ENCODE measurements around the gene UBAC2.

UBAC2 gene

DNA sequence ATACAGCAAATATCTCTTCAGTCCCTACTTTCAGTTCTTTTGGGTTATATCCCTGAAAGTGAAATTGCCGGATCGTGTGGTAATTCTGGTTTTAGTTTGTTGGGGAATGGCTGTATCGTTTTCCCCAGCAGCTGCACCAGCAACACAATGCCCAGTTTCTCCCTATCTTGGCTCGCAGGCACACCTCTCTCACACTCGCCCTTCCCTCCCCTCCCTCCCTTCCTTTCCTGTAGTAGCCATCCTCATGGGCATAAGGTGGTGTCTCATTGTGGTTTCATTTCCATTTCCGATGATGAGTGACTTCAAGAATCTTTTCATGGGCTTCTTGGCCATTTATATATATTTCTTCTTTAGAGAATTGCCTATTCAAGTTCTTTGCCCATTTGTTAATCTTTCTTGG, 66.2 kb downstream of the UBAC2 start:
- no peak for DNase-seq
- intact Hi-C loops (cut with DNase I), result loop anchor here (1.0 to 5.0 kb wide), 2 partner anchors 65 to 91 kb away; partner anchors contain the start of gene UBAC2

DNA sequence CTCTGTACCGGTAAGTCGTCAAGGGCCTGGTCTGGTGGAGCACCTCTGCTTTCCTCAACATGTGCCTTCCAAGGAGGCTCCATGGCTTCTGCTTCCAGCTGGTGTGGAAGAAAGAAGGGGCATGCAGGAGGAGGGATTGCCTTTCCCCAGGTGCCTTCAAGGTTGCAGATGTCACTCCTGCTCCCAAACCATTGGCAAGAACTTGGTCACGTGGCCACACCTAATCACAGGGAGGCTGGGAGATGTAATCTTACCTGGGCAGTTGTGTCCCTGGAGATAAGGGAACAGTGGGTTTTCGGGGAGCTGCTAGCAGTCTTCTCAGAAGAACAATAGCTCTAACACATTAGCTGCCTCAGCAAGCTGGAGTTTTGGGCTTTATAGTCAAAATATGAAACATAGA, 67.3 kb downstream of the UBAC2 start:
- no peak for DNase-seq
- intact Hi-C loops (cut with DNase I), result loop anchor here (5.0 kb wide), 1 partner anchor 66 kb away; the partner anchor contains the start of gene UBAC2

DNA sequence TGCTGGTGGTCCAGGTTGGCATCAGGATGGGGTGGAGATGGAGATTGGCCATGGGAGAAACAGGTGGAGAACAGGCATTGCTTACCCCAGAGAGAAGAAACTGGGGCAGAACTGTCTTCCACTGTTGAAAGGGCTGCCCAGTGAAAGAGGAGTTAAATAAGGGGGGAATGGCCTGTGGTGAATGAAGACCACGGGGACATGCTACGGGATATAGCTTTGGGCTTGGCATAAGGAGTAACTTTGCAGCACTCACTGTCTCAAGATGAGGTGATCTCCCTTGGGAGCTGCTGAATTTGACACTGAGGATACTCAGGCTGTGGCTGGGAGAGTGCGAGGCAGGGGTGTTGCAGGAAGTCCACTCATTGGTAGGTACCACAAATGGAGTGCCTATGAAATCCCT, 68.2 kb downstream of the UBAC2 start:
- no peak for DNase-seq
- intact Hi-C loops (cut with DNase I), result loop anchor here (5.0 kb wide), 1 partner anchor 67 kb away; the partner anchor contains the start of gene UBAC2

DNA sequence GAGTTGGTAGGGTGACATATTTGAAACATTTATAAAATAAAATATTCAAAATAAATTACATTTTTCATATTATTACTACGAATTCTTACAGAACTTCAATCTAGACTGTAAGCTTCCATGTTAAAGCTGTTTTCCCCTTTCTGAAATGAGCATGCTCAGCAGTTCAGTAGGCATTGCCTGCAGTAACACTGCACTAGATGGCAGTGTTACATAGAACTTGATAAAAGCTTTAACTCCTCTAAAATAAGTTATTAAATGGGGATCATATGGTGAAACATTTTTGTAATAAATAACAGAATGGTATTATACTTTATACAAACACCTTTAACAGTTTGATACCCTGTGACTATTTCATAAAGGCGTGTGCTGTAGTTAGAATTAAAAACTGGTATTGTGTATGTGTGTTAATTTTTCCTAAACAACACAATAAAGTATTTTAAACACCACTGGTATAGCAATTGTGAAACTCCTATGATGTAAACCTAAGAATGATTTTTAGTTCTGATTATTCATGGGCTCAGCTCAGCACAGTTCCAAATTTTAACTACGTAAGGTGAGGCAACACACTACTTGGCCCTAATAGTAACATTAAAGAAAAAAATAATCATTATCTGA, 69.1 kb downstream of the UBAC2 start:
- DNase-seq, result no peak
- intact Hi-C loops (cut with DNase I), result loop anchor here (1.0 to 5.0 kb wide), 2 partner anchors 67 to 168 kb away; partner anchors contain the start of gene UBAC2

DNA sequence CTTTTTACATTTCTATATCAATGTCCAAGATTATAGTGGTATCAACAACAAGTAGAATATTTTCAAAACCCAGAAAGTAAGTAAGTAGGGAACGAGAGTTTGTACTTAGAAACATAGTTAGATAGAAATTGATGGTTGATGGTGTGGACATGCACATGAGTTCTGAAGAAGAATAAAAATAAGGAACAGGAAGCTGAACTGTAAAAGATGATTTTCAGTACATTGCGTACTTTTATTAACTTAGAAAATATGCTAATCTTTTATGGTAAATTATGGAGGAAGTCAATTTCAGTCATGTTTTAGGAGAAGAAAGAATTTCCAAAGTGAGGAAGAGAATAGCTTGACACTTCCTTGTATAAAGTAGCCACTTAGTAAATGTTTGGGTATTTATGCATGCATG, 69.9 kb downstream of the UBAC2 start:
- intact Hi-C loops (cut with DNase I), result loop anchor here (1.0 kb wide), 1 partner anchor 167 kb away; no protein-coding TSS in a partner anchor
- DNase-seq, result no peak

DNA sequence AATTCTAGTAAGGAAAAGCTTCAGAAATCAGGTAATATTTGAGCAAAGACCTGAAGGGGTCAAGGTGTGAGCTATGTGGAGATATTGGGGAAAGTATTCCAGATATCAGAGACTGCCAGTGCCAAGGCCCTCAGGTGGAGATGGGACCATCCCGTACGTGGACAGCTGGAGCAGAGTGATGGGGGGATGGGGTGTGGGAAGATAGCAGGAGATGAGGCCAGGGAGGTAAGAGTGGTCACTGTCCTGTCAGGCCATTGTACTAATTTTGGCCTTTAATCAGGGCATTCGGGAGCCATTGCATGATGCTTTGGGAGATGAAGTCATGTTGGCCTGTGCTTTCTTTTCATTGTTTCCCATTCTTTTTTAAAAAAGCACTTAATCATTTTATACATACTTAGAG, 70.6 kb downstream of the UBAC2 start:
- no peak for DNase-seq
- intact Hi-C loops (cut with DNase I), result no loop called here

DNA sequence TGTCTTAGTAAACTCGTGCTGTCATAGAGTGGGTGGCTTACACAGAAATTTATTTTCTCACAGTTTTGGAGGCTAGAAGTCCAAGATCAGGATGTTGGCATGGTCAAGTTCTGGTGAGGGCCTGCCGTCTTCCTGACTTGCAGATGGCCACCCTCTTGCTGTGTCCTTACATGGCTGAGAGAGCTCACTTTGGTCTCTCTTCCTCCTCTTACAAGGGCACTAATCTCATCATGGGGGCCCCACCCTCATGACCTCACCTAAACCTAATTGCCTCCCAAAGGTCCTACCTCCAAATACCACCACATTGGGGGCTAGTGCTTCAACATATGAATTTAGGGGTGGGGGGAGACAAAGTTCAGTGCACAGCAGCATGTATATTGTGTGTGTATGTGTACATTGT, 71.8 kb downstream of the UBAC2 start:
- no peak for DNase-seq
- intact Hi-C loops (cut with DNase I), result no loop called here

DNA sequence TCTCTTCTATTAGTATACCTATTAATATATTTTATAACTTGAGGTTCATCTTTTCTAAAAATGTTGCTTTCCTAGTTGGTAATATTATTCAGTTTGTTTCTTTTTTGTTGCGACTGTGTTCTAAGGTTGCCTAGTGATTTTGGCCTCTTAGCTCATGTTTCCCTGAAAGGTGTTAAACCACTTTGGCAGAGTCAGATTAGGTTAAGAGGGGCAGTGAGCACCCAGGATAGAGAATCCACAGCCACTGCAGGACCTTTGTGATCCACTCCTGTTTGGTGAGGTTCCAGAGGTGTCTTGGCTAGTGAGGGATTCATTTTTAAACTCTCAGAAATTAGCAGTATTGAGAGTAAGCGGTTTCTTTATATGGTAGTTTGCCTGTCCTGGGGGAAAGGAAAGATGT, 72.5 kb downstream of the UBAC2 start:
- DNase-seq, result no peak
- intact Hi-C loops (cut with DNase I), result no loop called here

DNA sequence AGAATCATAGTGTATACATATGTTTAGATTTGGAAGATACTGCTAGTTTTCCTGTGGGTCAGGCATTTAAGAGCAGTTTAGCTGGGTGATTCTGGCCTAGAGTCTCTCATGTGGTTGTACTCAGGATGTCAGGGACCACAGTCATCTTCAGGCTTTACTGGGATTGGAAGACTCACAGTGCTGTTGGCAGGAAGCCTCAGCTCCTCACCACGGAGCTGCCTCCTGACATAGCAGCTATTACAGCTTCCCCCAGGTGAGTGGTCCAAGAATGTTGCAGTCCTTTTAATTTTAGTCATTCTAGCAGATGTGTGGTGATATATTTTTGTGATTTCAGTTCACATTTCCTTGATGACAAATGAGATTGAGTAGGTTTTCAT, 74.4 kb downstream of the UBAC2 start:
- no peak for DNase-seq
- intact Hi-C loops (cut with DNase I), result no loop called here

DNA sequence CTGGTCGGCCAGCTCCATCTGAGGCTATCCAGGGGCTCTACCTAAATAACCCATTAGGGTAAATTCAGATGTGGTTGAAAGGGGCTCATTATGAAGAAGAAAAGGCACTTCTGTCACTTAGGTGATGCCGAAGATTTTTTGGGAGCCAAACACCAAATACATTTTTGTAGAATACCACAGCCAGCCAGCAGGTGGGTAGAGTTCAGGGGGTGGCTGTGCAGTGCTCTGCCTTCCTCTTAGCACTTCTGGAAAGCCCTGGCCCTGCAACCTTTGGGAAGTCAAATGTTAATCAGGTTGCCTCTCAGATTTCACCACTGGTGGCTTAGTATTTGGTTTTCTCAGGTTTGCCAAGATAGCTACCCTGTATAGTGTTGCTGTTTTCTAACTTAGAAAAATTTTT, 76.1 kb downstream of the UBAC2 start:
- no peak for DNase-seq
- intact Hi-C loops (cut with DNase I), result no loop called here

DNA sequence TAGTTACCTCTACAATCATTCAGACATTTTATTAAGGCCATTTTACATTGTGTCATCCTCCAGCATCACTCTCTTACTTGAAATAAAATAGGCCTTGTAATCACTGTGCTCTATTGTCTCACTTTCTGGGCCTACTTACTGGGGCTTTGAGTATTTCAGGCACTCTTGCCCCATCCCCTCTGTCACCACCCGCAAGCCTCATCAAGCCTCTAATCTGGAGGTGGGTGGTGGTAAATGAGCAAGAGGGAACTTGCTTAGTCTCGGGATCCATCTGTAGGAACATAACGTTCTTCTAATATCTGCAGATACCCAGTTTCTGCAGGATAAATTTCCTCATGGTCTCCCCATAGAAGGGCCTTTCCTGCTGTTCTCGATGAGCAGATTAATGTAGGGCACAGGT, 77.0 kb downstream of the UBAC2 start:
- intact Hi-C loops (cut with DNase I), result no loop called here
- DNase-seq, result no peak

DNA sequence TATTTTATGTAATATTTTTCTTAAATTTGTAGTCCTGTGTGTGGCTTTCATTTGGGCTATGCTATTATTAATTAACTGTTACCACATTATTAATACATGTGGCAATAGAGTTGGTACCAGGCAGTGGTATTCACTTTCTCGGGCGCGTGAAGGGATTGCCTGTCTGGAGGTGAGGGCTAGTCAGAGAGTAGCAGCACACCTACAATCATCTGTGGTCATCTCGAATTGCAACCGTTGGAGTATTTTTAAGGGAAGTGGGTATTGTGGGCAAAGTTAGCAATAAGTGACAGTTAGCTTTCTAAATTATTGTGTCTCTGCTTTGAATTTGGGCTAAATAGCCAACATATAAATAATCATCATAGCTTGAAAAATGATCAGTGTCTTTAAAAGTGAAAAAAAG, 77.5 kb downstream of the UBAC2 start:
- no peak for DNase-seq
- intact Hi-C loops (cut with DNase I), result no loop called here

DNA sequence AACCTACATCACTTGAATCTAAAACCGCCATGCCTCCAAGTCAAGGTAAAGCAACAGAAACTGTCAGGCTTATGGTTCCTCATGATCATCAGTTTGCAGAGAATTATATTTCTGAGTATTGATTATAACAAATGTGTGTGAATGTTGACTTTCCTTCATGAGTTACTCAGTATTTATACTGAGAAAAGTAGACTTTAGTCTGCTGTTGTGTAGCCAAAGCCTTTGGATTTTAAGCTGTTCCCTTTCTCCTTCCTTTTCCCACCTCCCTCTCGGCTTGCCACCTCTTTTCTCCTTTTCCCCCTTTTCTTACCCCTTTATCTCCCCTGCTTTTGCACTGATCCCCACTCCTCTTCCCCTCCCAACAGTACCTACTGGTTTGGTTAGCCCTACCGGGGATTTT, 78.2 kb downstream of the UBAC2 start:
- no peak for DNase-seq
- intact Hi-C loops (cut with DNase I), result no loop called here

DNA sequence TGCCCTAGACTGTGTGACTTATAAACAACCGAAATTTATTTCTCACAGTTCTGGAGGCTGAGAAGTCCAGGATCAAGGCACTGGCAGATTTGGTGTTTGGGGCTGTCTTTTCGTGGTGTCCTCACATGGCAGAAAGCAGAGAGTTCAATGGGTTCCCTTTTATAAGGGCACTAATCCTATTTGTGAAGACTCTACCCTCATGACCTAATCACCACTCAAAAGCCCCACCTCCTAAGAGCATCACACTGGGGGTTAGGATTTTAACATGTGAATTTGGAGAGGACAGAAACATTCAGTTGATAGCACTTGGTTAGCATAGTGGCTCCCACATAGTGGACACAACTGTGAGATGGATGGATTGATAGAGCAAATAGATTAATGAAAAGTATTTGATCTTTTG, 79.0 kb downstream of the UBAC2 start:
- DNase-seq, result no peak
- intact Hi-C loops (cut with DNase I), result no loop called here

DNA sequence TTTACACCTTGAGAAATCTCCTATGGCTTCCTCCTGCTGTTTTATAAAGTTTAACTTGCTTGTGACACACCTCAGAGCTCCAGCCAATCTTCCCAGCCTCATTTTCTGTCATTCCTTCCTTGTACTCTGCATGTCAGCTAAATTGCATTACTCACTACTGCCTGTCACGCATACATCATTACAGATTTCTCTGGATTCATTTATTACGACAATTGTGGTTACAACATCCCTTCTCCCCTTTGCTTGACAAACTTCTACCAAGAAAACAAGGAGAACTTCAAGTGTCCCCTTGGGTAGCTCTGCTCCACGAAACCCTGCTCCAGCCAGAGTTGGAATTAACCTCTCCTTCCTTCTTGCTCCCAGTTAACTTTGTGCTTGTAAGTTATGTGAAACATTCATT, 79.5 kb downstream of the UBAC2 start:
- intact Hi-C loops (cut with DNase I), result no loop called here

DNA sequence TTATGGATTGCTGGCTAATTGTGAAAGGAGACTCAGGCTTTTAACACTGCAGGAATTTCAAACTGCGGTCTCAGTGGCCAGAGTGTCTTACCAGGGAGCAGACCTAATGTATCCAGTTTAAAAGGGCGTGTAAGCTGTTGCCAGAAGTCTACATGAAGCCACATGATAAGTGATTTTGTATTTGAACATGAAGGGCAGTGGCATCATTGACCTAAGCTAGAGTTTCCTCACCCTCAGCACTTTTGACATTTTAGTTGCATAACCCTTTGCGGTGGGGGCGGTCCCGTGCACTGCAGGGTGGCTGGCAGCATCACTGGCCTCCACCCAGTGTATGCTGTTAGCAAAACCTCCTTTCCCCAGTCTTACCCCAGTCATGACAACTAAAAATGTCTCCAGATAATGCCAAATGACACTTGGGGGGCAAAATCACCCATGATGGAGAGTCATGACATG, 81.2 kb downstream of the UBAC2 start:
- no peak for DNase-seq
- intact Hi-C loops (cut with DNase I), result no loop called here

More for the DNA sequence above, 79.5 kb downstream of the UBAC2 start:
- no peak for DNase-seq

DNA sequence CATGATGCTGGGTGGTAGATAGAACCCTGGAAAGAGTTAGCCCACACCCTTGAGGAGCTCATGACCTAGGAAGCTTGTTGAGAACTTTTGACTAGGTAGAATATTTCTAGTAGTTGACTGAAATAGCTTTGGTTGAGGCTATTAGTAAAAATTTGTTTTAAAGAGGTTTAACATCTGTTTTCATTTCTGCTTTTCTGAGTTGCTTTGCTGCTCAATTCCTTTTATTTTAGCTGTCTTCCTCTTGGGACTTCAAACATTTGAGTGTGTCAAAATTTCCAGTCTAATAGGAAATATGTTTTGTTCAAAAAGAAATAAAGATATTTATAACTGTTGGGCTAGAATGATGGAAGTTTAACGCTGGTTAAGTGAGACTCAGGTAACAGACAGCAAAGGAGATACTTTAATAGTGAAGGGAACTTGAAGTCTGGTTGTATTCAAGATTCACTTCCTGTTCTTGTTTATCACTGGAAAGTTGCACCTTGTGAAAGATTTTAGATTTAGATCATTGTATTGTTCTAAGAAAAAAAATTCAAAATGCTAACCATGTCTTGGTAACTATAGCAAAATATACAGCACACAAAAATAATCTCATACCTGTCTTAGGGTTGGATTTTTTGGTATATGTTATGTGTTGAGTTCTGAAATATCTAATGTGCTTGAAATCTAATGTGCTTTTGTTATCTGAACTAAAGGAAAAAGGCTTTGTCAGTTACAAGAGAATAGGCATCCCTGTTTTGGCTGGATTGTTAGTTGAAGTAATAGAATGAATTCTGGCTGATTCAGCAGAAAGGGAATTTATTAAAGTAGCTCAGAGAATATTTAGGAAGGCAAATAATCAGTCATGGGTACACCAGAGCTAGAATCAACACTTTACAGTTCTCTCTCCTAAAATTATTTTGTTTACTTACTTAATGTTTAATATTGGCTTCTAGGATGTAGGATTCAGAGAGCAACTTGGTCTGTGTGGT, 81.9 kb downstream of the UBAC2 start:
- intact Hi-C loops (cut with DNase I), result no loop called here
- no peak for DNase-seq

DNA sequence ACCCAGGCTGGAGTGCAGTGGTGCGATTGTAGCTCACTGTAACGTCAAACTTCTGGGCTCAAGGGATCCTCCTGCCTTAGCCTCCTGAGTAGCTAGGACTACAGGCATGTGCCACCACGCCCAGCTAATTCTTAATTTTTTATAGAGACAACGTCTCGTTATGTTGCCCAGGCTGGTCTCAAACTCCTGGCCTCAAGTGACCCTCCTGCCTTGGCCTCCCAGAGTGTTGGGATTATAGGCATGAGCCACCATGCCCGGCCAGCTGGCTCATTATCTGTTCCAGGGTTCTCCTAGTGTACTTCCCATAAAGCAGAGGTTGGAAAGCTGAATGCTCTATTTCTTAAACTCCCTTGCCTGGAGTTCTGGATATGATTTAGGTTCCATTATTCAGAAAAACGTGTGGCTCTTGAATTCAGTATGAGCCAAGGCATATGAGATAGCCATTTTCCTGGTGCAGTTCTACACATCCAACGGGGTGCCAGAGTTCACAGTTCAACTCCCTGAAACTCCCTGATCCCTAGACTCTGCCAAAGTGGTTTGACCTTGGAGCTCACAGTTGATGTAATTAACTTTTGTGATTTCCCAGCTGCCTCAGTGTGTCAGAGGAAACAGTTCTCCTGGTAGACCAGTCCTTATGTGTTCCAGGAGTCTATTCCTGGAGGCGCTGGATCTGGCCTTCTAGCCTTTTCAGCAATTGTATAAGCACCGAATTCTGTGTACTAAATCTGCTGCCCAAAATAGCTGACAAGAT, 85.0 kb downstream of the UBAC2 start:
- intact Hi-C loops (cut with DNase I), result no loop called here

DNA sequence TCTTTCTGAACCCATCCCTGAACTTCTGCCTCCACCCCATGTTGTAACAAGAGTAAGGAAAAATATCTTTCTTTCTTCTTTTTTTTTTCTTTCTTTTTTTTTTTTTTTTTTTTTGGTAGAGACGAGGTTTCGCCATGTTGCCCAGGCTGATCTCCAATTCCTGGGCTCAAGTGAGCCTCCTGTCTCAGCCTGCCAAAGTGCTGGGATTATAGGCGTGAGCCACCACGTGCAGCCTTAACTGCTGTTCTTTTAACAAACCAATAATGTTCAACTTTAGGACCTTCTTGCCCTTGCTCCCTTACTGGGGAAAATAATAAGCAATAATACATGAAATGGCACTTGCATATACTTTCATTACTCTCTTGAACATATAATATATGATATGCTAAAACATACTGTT, 86.9 kb downstream of the UBAC2 start:
- no peak for DNase-seq
- intact Hi-C loops (cut with DNase I), result no loop called here

More for the DNA sequence above, 85.0 kb downstream of the UBAC2 start:
- no peak for DNase-seq

DNA sequence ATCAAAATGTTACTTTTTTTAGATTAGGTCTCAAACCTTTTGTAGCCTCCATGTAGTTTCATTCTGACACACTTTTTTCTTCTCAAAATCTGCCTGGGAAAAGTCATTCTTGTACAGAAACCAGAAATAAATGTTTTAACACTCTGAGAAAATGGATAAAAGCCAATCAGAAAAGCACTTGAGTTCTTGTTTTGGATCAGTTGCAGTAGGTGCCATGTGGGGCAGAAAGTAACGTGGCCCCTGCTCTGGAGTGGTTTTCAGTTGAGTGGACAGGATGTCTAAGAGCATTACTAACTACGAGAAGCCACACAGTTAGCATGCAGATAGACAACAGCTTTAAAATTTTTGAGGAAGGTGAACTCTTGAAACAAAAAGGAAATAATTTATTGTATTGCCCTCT, 87.4 kb downstream of the UBAC2 start:
- intact Hi-C loops (cut with DNase I), result no loop called here
- no peak for DNase-seq

DNA sequence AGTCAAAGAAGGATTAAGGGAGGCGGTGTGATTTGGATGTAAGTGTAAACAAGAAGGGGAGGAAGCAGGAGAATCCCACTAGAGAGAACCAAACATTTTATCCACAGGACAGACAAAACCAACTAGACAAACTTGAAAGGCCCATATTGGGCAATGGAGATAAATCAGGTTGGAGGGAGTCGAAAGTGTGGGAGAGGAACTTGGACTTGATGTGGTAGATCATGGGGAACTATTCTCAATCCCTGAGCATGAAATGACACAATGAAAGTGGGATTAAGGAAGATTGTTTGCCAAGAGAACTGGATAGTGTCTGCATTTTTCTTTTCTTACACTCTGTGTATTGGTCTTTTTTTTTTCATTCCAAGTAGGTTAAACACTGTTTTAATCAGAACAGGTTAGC, 88.6 kb downstream of the UBAC2 start:
- no peak for DNase-seq
- intact Hi-C loops (cut with DNase I), result no loop called here

Data from posterior cingulate gyrus (tissue), 11 donors.